GM21528 (cell line): Measurements from ENCODE around the gene SVEP1.
"Not testable (repeated sequence)": the region's sequence is repeated elsewhere in the genome, so short reads cannot be mapped to it uniquely, and the experiment has no call there.

Experiments used
- ATAC-seq: cut with Tn5 transposase; IDR thresholded peaks from one replicate; pipeline ENCODE4 v1.9.1; 2021; ENCODE audit warnings: mild to moderate bottlenecking, moderate library complexity; ENCODE audit not compliant: unreplicated experiment, low FRiP score

Gene SVEP1

DNA sequence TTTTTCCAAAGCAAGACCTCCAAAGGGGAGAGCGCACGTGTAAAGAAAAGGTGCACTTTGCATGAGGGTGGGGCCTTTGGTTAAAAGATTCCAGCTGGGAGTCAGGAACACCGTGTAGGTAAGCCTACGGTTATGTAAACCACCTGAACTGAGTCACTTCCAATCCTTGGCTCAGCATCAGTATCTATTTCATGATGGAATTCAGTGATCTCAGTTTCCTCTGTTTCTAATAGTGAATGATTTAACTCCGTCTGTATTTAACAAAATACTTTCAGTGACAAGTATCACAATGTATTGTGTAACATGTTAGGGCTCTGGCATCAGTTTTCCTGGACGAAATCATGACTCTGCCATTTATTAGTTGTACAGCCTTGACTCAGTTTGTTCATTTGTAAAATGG is 1.3 kb upstream of the SVEP1 start:
- ATAC-seq, result no peak

- no peak for ATAC-seq
Observed at GRCh38 chr9:110579862-110580219, 300 bp upstream of the SVEP1 start.

DNA sequence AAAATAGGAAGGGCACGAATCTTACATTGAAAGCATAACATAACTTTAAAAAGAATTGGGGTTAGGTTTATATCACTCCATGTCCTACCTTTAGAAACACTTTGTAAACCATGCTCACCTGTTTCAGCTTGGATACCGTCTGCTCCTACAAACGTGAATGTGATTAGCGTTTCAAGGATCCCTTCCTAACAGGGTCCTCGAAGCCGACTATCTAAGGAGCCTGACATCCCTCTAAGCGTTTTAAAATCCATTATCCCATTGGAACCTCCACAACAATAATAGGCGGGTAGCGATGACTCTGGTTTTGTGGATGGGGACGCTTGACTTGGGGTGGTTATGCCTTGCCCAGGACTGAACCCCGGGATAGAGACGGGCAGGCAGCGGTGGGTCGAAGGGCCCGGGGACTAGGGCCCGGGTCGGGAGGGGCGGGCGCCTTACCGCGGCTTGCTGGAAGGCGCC is 937 bp downstream of the SVEP1 start:
- ATAC-seq, result no peak

DNA sequence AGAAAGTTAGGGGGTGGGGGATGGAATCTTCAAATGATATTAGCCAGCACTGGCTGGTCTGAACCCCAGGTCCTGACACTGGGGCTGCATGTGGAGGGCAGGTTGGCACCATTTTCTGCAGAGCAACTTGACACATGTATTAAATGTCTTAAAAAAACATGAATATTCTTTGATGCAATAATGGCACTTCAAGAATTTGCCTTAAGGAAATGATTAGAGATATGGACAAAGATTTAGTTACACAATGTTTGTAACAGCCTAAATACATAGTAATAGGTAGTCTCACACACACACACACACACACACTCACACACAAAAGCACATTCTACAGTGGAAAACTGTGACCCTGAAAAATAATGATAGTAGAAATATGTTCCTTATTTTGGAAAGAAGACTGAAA is 3.6 kb downstream of the SVEP1 start:
- ATAC-seq, result no peak

GRCh38 chr9:110575169-110575568 is 4.4 kb downstream of the SVEP1 start:
- no peak for ATAC-seq

DNA sequence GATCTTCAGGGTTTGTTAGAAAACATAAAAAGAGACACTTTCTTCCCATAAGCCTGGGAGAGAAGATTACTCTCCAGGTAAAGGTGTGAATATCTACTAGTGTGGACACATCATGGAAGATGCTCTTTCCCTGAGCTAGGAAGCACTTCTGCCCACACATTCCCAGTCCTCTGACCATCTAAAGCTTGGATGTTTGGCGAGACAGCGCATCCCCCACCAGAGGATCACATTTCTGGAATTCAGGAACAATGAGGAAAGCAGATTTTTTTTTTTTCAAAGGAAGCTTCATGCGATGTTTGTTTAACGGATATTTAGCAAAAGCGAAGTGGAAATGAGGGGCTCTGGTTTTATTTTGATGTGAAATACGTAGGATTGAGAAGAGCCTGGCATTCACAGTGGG is 6.2 kb downstream of the SVEP1 start:
- ATAC-seq, result no peak

DNA sequence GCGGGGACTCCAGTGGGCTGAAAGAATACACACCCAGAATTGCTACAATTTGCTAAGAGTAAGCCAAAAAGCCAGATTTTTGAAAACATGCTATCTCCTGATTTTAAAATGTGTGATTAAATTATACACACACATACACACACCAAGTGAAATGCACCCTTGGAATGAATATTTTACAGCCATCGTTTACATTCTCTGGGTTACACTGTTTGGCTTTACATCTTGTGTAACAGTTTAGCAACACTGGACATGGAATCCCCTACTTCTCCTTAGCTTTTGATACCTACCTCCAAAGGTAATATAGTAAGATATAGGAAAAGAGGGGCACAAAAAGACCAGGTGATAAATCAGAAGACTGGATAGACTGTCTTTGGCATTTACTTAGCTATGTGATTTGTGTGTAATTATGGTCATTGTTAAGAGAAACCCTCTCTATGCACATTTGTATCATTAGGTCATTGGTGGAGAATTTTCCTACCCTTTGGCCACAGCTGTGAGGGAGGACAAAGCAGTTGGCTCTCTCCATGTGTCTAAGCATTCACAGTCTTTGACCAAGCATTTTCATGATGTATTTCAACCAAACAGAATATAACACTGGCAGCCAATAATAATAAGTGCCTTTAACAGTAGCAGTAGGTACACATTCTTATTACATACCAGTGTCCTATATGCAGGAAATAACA is 7.6 kb downstream of the SVEP1 start:
- no peak for ATAC-seq

- no peak for ATAC-seq
Observed at GRCh38 chr9:110566156-110566555, 13.4 kb downstream of the SVEP1 start.

DNA sequence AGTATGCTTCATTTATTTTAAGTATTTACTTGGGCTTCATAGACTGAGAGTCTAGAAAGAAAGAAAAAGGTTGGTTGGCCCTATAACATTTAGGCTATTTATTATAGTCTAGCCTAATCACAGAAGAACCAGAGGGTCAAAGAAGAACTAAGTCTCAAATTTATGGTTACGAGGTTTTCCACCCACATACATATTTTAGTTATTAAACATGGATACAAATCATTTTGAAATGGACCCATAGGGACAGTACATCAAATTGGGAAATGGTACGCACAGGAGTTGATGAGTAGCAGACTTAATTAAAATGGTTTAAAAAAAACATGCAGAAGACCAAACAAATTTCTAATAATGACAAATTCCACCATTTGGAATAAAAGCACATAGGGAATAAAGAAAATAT is 17.7 kb downstream of the SVEP1 start:
- no peak for ATAC-seq

GRCh38 chr9:110559869-110560268 is 19.7 kb downstream of the SVEP1 start:
- no peak for ATAC-seq

- ATAC-seq, result no peak
Observed at GRCh38 chr9:110555551-110556331, 23.8 kb downstream of the SVEP1 start.

- no peak for ATAC-seq
Observed at GRCh38 chr9:110546411-110546871, 33.1 kb downstream of the SVEP1 start.

GRCh38 chr9:110545705-110546104 is 33.8 kb downstream of the SVEP1 start:
- no peak for ATAC-seq

DNA sequence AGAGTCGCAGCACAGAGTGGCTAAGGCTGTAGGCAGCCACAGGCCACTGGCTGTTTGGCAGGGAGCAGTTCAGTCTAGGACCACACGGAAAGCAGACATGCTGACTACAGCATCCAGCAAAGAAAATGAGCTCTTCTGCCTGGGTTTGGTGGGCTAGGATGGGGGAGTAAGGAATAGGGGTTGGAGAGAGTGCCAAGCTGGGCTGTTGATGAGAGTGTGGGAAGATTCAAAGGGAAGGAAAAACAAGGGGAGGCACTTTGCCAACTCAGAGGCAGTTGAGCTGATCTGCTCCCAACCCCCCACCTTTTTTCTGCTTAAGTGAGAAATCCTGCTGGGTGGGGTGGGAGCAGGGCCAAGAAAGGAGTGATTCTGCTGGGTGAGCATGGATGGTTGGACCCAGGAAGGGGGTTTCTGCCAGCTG is 35.9 kb downstream of the SVEP1 start:
- ATAC-seq, result no peak

DNA sequence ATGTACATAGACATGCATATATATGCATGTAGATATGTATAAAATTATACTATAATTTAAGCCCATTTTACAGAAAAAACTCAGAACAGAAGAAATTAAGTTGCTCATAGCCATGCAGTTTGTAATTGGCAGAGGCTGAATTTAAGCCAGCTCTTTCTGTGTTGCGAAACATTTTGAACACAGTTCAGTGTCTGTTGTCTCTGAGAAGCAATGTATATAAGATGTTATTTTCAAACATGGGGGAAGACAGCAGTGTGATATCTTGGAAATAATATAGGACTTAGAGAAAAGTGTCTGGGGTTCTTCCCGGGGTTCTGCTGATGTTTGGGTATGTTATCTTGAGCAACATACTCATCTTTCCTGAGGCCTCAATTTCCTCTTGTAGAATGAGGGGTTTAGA is 37.6 kb downstream of the SVEP1 start:
- no peak for ATAC-seq

DNA sequence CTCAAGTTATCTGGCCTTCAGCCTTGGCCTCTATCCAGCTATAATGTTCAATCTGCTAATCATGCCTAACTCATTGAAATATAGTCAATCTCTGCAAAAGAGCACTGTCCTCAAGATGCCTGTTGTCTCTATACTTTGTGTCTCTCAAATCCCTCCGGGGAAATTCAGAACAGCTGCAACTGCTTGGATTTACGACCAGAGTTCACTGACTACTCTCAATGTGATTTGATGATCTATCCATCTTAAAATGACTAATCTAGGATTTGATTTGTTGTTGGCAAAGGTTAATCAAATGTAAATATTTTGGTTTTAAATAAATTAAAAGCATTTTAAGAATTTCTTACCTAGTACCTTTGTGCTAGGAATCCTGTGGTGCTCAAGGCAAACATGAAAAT is 40.9 kb downstream of the SVEP1 start:
- no peak for ATAC-seq

DNA sequence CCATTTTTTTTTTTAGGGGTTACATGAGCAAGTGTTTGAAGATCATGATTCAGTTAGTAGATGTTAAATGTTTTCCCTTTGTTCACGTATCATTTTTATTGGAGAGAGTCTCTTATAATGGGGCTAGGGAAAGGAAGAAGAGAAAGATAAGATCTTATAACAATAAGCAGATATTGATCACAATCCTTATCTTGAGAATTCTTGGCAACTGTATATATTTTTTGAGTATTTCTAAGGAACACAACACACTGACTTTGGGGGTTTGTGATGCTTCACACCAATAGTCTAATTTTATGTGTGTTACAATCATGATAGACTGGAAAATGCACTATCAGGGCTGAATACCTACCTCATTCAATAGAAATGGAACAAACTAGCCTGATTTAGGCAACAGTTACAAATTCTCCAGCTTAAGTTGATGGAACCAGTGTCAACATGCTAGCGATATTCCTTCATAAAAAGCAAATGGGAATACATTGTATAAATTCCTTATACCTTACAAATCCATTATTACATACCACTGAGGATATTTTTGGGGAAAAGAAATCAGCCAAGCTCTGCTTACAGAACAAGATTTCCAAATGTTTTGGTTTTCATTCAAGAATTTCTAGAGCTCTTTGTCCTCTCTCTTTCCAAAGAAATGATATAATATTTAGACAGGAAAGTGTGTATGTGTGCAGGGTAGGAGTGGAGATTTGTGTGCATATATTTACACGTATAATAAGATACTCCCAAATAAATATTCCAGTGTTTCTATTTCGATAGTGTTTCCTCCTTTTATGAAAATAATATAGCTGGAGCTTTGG is 41.5 kb downstream of the SVEP1 start:
- no peak for ATAC-seq

- ATAC-seq, result no peak
Observed at GRCh38 chr9:110536822-110537221, 42.7 kb downstream of the SVEP1 start.

DNA sequence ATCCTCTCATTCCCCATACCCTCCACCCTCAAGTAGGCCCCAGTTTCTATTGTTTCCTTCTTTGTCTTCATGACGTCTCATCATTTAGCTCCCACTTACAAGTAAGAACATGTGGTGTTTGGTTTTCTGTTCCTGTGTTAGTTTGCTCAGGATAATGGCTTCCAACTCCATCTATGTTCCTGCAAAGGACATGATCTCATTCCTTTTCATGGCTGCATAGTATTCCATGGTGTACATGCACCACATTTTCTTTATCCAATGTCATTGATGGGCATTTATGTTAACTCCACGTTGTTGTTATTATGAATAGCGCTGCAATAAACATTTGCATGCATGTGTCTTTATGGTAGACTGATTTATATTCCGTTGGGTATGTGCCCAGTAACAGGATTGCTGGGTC is 45.4 kb downstream of the SVEP1 start:
- not testable (repeated sequence) for ATAC-seq

GRCh38 chr9:110532908-110533665 is 46.5 kb downstream of the SVEP1 start:
- no peak for ATAC-seq
